ENCODE data around the gene FBXO22. TPM values are rescaled to one million over a fixed set of nuclear protein-coding genes. Genes with fewer than 3 reads are reported as not detected.

The FBXO22 gene
- total and polyA plus RNA-seq, 2 of the 8 experiments (the other 6 are each of a cell fraction or from before 2014, with no cell fraction given): 33.2 to 67.3 TPM

DNA sequence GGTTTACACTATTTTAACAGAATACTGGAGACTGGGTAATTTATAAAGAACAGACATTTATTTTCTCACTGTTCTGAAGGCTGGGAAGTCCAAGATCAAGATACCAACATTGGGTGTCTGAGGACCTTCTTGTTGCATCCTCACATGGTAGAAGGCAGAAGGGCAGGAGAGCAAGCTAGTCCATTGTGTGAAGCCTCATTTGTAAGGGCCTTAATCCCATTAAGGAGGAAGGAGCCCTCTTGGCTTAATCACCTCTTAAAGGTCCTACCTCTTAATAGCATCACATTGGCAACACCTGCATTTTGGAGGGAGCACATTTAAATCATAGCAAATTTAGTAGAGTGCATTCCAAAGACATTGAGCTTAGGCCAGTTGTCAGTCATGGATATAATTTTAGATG lies 34.2 kb upstream of the FBXO22 start:
- 0 out of 2 replicates have a peak overlapping the region, but pooled peaks have one; percentile 28 for H2AK5ac ChIP-seq (ENCODE audit: low read depth, low read length)
- POLR2A ChIA-PET (ENCODE audit: partially characterized antibody): no interaction called here
- no peak overlapping the region for H3K4me2 ChIP-seq (ENCODE audit: insufficient read depth in 1 of 2, low read depth in 2 of 2, low read length in 2 of 2)
- no peak overlapping the region for H2BK12ac ChIP-seq (ENCODE audit: low read depth, low read length)
- H3K27me3 ChIP-seq (replicated peaks in 1 of 4; ENCODE audit: control insufficient read depth in 3 of 4, extremely low read depth in 1 of 4, insufficient read depth in 3 of 4, low read length in 3 of 4): no peaks in the 10 kb centered on the region
- H4K91ac ChIP-seq (replicated peaks; ENCODE audit: insufficient read length, low read length): no peak overlapping the region
- FAIRE-seq: no peak
- H3K36me3 ChIP-seq (ENCODE audit: control insufficient read depth in 2 of 4, insufficient read depth in 4 of 4, low read length in 3 of 4): peaks cover 4 to 29% (median 11%) of the 10 kb centered on the region in 4 experiments
- H2BK15ac ChIP-seq (ENCODE audit: low read length): no peak overlapping the region
- CTCF ChIA-PET (ENCODE audit: partially characterized antibody): interaction anchor here (1.0 to 1.6 kb wide), 3 partner anchors 16 to 84 kb away, joined by 3 to 4 read pairs (median 3); no protein-coding TSS in a partner anchor
- no peak for TF ChIP-seq EZH2 (IDR thresholded peaks at IDR 0.05; ENCODE audit: low read depth, low read length, severe bottlenecking)
- TF ChIP-seq CBX8 (IDR thresholded peaks at IDR 0.05; ENCODE audit: borderline replicate concordance, low read depth, low read length): no peak
- TF ChIP-seq, protein P1, sequence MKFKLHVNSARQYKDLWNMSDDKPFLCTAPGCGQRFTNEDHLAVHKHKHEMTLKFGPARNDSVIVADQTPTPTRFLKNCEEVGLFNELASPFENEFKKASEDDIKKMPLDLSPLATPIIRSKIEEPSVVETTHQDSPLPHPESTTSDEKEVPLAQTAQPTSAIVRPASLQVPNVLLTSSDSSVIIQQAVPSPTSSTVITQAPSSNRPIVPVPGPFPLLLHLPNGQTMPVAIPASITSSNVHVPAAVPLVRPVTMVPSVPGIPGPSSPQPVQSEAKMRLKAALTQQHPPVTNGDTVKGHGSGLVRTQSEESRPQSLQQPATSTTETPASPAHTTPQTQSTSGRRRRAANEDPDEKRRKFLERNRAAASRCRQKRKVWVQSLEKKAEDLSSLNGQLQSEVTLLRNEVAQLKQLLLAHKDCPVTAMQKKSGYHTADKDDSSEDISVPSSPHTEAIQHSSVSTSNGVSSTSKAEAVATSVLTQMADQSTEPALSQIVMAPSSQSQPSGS (IDR thresholded peaks at IDR 0.05; ENCODE audit: low read length): no peak
- TF ChIP-seq CREB1 (IDR thresholded peaks at IDR 0.05): no peak
- no peak for TF ChIP-seq BCL11A (IDR thresholded peaks at IDR 0.05; ENCODE audit: low read depth in 2 of 2, low read length in 2 of 2)
- no peak for TF ChIP-seq TCF12 (IDR thresholded peaks at IDR 0.05; ENCODE audit: low read depth, low read length)
- no peak for TF ChIP-seq HDAC6 (IDR thresholded peaks at IDR 0.05; ENCODE audit: low read depth, low read length)
- TF ChIP-seq CBX5 (IDR thresholded peaks at IDR 0.05; ENCODE audit: low read depth, low read length): no peak
- TF ChIP-seq PHF8 (conservative IDR thresholded peaks at IDR 0.05; ENCODE audit: low read depth, low read length): no peak
- TF ChIP-seq RBBP5 (IDR thresholded peaks at IDR 0.05; ENCODE audit: borderline replicate concordance, low read depth, low read length): no peak
- no peak overlapping the region for H3K18ac ChIP-seq (ENCODE audit: extremely low read depth, low read length)
- no peaks in the 10 kb centered on the region for H4K20me1 ChIP-seq (replicated peaks in 1 of 2; ENCODE audit: control insufficient read depth in 1 of 2, insufficient read depth in 2 of 2, low read length in 2 of 2)
- DNase-seq (ENCODE audit: low read depth in 1 of 2, low spot score in 2 of 2): no peak
- no peak overlapping the region for H2BK5ac ChIP-seq (ENCODE audit: low read depth, low read length)
- peaks cover 0 to 46% of the 10 kb centered on the region in 2 experiments; a peak in 2 of 4 replicates for H3K79me2 ChIP-seq (ENCODE audit: control insufficient read depth in 1 of 2, insufficient read depth in 2 of 2, low read length in 2 of 2)
- H2AFZ ChIP-seq (ENCODE audit: low read length): no peak overlapping the region
- H4K8ac ChIP-seq (ENCODE audit: extremely low read depth, insufficient read depth, low read length): no peak overlapping the region
- H3K79me1 ChIP-seq (ENCODE audit: low read depth, low read length): no peaks in the 10 kb centered on the region
- no peak overlapping the region for H3K14ac ChIP-seq (ENCODE audit: insufficient read length)
- no peak overlapping the region for H3K27ac ChIP-seq (ENCODE audit: low read depth, low read length)
- no peak overlapping the region for H2BK20ac ChIP-seq (ENCODE audit: low read length)
- H3K56ac ChIP-seq (replicated peaks; ENCODE audit: insufficient read length, low read depth, low read length): no peak overlapping the region
- no peaks in the 10 kb centered on the region for H3K9me3 ChIP-seq (ENCODE audit: insufficient read depth in 2 of 2, low read depth in 1 of 2, low read length in 1 of 2)
- H3K23ac ChIP-seq (ENCODE audit: insufficient read length): no peak overlapping the region
- peaks cover 0 to 12% (median 7%) of the 10 kb centered on the region in 4 experiments; a peak in 3 of 7 replicates for H3K4me1 ChIP-seq (replicated peaks in 1 of 4; ENCODE audit: control insufficient read depth in 3 of 4, insufficient read depth in 4 of 4, low read length in 3 of 4)
- H3K23me2 ChIP-seq (ENCODE audit: low read depth, low read length): no peaks in the 10 kb centered on the region; the same call in 1 of the 2 replicates
- no peak overlapping the region for H4K5ac ChIP-seq (ENCODE audit: insufficient read length, low read depth, low read length)
- H3K9ac ChIP-seq (replicated peaks in 1 of 4; ENCODE audit: extremely low read depth in 1 of 4, low read depth in 3 of 4, low read length in 3 of 4): no peak overlapping the region
- H3K4ac ChIP-seq (replicated peaks; ENCODE audit: insufficient read length, low read depth, low read length): no peak overlapping the region
- no peak overlapping the region for H2BK120ac ChIP-seq (replicated peaks; ENCODE audit: low read depth, low read length)
- H3K4me3 ChIP-seq (ENCODE audit: extremely low read depth in 1 of 4, insufficient read depth in 2 of 4, low read depth in 3 of 4, low read length in 4 of 4): no peak overlapping the region
